HEK293T (cell line): ENCODE measurements around the gene KRTAP6-3.

ENCODE experiments used
- BHLHE40 ChIP-seq: fragments of 450-650 bp; IDR thresholded peaks from 2 replicates; pipeline ENCODE4 v1.6.1; 2016; ENCODE audit warnings: mild to moderate bottlenecking, moderate library complexity, borderline replicate concordance
- FOXK2 ChIP-seq: fragments of 450-650 bp; IDR thresholded peaks from 2 replicates; pipeline ENCODE4 v1.6.1; 2016; ENCODE audit warnings: mild to moderate bottlenecking
- L3MBTL2 ChIP-seq: fragments of 450-650 bp; conservative IDR thresholded peaks from 2 replicates; pipeline ENCODE4 v1.6.1; 2016; ENCODE audit warnings: mild to moderate bottlenecking
- LEF1 ChIP-seq: fragments of 450-650 bp; IDR thresholded peaks from 2 replicates; pipeline ENCODE4 v1.6.1; 2017; ENCODE audit warnings: mild to moderate bottlenecking, borderline replicate concordance
- NFRKB ChIP-seq: fragments of 450-650 bp; IDR thresholded peaks from 2 replicates; pipeline ENCODE4 v1.6.1; 2016; ENCODE audit warnings: mild to moderate bottlenecking, moderate library complexity
- SP1 ChIP-seq: fragments of 450-650 bp; IDR thresholded peaks from 2 replicates; pipeline ENCODE4 v1.6.1; 2017
- SUZ12 ChIP-seq: fragments of 450-650 bp; IDR thresholded peaks from 2 replicates; pipeline ENCODE4 v1.6.1; 2016; ENCODE audit warnings: mild to moderate bottlenecking
- TARDBP ChIP-seq: fragments of 450-650 bp; IDR thresholded peaks from 2 replicates; pipeline ENCODE4 v1.6.1; 2016

DNA sequence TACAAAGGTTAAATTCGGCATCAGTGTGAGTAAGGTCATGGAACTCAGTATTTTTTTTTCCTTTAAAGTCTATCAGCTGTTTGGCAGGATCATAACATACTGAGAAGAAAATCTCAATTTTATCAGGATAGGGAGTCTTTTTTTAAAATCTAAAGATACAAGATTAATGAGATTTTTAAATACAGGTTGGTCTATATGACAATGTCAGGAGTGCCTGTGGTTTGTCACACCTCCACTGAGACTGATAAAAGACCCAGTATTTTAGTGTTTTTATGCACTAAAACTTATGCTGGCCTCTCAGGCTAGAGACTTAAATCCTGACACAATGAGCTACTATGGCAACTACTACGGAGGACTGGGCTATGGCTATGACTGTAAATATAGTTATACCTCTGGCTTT lies 50.3 kb downstream of the KRTAP6-3 start, which contains the start of gene KRTAP20-3:
- TF ChIP-seq TARDBP (no peak), NFRKB (no peak), SP1 (no peak), SUZ12 (no peak), BHLHE40 (no peak), LEF1 (no peak), L3MBTL2 (no peak), FOXK2 (no peak)
